OCI-LY1 (cell line): ENCODE measurements around the gene ATP11A.

ENCODE experiments used
- EZH2 ChIP-seq: fragments of 200-600 bp; sonication (generic), shearing (Covaris generic); IDR thresholded peaks from 2 replicates; pipeline ENCODE4 v1.8.0; 2017; ENCODE audit warnings: borderline replicate concordance, mixed run types, mild to moderate bottlenecking, antibody characterized with exemption, low read length, moderate library complexity, mixed read lengths
- TF ChIP-seq, protein P1 (sequence below): fragments of 200-600 bp; sonication (generic), shearing (Covaris generic); IDR thresholded peaks from 2 replicates; pipeline ENCODE4 v1.5.1; 2017; ENCODE audit warnings: mild to moderate bottlenecking, antibody characterized with exemption, low read length, moderate library complexity, mixed read lengths

- TF ChIP-seq, protein P1, sequence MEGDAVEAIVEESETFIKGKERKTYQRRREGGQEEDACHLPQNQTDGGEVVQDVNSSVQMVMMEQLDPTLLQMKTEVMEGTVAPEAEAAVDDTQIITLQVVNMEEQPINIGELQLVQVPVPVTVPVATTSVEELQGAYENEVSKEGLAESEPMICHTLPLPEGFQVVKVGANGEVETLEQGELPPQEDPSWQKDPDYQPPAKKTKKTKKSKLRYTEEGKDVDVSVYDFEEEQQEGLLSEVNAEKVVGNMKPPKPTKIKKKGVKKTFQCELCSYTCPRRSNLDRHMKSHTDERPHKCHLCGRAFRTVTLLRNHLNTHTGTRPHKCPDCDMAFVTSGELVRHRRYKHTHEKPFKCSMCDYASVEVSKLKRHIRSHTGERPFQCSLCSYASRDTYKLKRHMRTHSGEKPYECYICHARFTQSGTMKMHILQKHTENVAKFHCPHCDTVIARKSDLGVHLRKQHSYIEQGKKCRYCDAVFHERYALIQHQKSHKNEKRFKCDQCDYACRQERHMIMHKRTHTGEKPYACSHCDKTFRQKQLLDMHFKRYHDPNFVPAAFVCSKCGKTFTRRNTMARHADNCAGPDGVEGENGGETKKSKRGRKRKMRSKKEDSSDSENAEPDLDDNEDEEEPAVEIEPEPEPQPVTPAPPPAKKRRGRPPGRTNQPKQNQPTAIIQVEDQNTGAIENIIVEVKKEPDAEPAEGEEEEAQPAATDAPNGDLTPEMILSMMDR: no peak
- TF ChIP-seq EZH2: no peak
Measured at GRCh38 chr13:112900691-112901091, 210.9 kb downstream of the ATP11A start.
